Measurements from ENCODE around the gene FRG2.
"Not testable (repeated sequence)": the region's sequence is repeated elsewhere in the genome, so short reads cannot be mapped to it uniquely, and the experiment has no call there.

Gene FRG2

DNA sequence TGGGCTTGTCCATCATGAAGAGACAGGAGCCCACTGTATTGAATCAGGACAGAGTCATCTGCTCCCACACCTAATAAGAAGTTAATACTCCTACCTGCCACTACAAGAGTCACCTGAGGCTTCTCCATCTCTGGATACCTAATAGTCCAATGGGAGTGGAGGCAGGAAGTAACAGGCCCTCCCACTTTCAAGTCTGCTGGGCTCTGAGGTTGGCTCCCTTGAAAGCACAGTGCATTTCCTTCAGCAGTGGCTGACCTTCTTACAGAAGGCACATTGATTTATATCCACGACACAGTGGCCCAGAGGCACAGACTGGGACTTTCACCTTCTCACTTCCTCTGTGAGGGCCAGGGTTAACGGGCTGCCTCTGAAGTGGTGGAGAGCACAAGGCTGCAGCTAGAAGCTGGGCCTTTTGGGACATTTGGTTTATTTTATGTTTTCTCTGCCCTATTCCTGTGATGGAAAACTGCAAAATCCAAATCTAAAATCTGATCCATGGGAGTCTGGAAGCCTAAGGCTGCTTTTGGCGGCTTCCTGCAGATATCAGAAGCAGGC lies 38.1 kb downstream of the FRG2 start:
- no peak for ATAC-seq
- no peak for TF ChIP-seq ZFP30 (CRISPR knock-in tag; IDR thresholded peaks at IDR 0.05)
- no peak for TF ChIP-seq ISL1 (CRISPR knock-in tag; IDR thresholded peaks at IDR 0.05)
- TF ChIP-seq CSDC2 (CRISPR knock-in tag; IDR thresholded peaks at IDR 0.05) = no peak
- TF ChIP-seq, protein P1, sequence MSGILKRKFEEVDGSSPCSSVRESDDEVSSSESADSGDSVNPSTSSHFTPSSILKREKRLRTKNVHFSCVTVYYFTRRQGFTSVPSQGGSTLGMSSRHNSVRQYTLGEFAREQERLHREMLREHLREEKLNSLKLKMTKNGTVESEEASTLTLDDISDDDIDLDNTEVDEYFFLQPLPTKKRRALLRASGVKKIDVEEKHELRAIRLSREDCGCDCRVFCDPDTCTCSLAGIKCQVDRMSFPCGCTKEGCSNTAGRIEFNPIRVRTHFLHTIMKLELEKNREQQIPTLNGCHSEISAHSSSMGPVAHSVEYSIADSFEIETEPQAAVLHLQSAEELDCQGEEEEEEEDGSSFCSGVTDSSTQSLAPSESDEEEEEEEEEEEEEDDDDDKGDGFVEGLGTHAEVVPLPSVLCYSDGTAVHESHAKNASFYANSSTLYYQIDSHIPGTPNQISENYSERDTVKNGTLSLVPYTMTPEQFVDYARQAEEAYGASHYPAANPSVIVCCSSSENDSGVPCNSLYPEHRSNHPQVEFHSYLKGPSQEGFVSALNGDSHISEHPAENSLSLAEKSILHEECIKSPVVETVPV (CRISPR knock-in tag; IDR thresholded peaks at IDR 0.05) = no peak
- TF ChIP-seq RARB (CRISPR knock-in tag; IDR thresholded peaks at IDR 0.05) = no peak
- no peak for TF ChIP-seq BACH2 (CRISPR knock-in tag; IDR thresholded peaks at IDR 0.05; ENCODE audit: borderline replicate concordance)
- no peak for TF ChIP-seq SNAI2 (CRISPR knock-in tag; IDR thresholded peaks at IDR 0.05)
- TF ChIP-seq, protein P2, sequence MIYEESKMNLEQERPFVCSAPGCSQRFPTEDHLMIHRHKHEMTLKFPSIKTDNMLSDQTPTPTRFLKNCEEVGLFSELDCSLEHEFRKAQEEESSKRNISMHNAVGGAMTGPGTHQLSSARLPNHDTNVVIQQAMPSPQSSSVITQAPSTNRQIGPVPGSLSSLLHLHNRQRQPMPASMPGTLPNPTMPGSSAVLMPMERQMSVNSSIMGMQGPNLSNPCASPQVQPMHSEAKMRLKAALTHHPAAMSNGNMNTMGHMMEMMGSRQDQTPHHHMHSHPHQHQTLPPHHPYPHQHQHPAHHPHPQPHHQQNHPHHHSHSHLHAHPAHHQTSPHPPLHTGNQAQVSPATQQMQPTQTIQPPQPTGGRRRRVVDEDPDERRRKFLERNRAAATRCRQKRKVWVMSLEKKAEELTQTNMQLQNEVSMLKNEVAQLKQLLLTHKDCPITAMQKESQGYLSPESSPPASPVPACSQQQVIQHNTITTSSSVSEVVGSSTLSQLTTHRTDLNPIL (CRISPR knock-in tag; IDR thresholded peaks at IDR 0.05; ENCODE audit: low read depth) = no peak
- TF ChIP-seq ZNF70 (CRISPR knock-in tag; IDR thresholded peaks at IDR 0.05) = no peak
- TF ChIP-seq PPARA (CRISPR knock-in tag; IDR thresholded peaks at IDR 0.05; ENCODE audit: borderline replicate concordance) = no peak
- no peak for TF ChIP-seq TCF4 (CRISPR knock-in tag; IDR thresholded peaks at IDR 0.05; ENCODE audit: borderline replicate concordance)
- no peak for TF ChIP-seq TOX (CRISPR knock-in tag; IDR thresholded peaks at IDR 0.05; ENCODE audit: borderline replicate concordance)
- no peak for TF ChIP-seq GLIS3 (CRISPR knock-in tag; IDR thresholded peaks at IDR 0.05)
- TF ChIP-seq, protein P3, sequence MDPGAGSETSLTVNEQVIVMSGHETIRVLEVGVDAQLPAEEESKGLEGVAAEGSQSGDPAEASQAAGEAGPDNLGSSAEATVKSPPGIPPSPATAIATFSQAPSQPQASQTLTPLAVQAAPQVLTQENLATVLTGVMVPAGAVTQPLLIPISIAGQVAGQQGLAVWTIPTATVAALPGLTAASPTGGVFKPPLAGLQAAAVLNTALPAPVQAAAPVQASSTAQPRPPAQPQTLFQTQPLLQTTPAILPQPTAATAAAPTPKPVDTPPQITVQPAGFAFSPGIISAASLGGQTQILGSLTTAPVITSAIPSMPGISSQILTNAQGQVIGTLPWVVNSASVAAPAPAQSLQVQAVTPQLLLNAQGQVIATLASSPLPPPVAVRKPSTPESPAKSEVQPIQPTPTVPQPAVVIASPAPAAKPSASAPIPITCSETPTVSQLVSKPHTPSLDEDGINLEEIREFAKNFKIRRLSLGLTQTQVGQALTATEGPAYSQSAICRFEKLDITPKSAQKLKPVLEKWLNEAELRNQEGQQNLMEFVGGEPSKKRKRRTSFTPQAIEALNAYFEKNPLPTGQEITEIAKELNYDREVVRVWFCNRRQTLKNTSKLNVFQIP (CRISPR knock-in tag; IDR thresholded peaks at IDR 0.05; ENCODE audit: borderline replicate concordance, low read depth) = no peak
- TF ChIP-seq ZNF565 (CRISPR knock-in tag; conservative IDR thresholded peaks at IDR 0.05; ENCODE audit: low read depth) = no peak
- no peak for TF ChIP-seq ARNTL (CRISPR knock-in tag; IDR thresholded peaks at IDR 0.05; ENCODE audit: borderline replicate concordance, low read depth)

DNA sequence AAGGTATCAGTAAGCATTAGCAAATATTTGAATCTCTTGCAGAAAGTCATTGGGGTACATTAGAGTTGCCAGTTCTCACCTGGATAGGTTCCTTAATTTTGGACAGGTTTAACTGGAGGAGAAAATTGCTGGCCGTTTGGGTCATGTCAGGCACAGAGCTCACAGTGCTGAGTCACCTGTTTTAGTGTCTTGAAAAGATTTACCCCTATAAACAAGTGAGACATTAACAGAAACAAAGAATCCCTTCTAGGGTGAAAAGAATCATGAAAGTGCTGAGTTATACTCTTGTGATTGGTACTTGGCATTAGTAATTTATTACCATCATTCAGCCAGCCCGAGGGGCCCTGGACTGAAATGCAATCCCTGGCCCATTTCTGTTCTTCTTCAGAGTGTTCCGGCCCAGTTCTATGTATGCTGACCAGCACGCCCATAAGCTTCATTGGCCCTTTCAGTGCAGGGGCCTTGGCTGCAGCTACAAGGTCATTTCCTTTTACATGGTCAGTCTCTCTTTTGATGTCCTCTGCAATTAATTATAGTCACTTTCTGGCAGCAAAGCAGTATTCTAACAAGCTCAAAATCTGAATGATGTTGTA lies 41.3 kb downstream of the FRG2 start:
- ATAC-seq = not testable (repeated sequence)

DNA sequence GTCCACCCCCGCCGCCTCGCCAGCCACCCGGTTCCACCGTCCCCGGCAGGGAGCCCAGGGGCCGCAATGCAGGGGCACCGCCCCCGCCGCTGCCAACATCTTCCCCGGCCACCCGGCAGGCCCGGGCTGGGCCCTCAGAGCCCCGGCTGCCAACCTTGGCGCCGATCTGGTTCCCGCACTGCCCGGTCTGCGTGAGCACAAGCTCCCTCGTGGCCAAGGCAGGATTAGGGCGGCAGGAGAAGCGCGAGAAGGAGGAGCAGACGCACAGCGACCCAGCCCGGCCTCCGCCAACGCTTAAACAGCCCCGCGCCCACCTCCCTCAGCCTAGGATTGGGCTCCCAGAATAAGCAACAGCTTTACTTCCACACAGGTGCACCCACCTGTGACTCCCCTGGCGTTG lies 42.4 kb downstream of the FRG2 start:
- not testable (repeated sequence) for ATAC-seq

DNA sequence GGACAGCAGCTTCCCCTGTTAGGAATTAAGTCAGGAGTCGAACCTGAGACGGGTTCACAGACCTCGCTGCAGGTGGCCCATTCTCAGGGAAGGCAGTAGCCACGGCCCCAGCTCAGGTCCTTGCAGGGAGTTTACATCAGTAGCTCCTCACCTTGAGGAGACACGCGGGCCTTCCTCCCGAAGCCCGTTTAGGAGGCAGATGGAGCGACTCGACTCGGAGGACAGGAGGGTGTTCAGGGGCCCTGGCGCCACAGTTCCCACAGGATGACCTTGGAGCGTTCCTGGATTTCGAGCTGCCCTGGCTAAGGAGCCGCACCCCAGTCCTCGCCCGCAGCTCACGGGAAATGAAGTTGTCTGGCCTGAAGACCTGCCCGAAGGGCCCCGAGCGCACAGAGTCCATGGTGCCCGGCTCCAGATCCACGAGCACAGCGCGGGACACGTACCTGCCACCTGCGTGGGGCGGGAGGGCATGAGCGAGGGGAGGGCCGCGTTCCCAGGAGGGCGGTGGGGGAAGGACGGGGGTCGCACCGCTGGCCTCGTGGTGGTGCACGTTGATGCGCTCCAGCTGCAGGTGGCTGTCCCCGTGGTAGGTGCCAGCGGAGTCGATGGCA lies 43.0 kb downstream of the FRG2 start:
- not testable (repeated sequence) for ATAC-seq

DNA sequence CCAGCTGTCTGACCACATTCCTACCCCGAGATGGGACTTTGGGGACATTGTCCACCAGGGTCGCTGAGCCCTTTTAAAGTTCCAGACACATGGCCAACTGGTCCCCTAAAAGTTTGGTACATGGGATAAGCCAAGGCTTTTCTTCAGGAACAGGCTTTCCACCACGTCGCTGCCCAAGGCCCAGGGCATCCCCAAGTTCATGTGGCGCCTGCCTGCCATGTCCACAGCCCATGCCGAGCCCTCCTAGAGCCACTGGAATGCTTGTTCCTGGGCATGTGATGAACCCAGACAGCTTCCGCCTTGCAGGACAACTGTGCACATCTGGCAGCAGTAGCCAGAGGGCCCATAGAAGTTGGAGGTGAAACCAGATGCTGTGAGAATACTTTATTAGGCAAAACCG lies 45.1 kb downstream of the FRG2 start:
- ATAC-seq = no peak
- TF ChIP-seq TOX (CRISPR knock-in tag; IDR thresholded peaks at IDR 0.05; ENCODE audit: borderline replicate concordance) = no peak
- TF ChIP-seq, protein P2 (CRISPR knock-in tag; IDR thresholded peaks at IDR 0.05; ENCODE audit: low read depth) = no peak
- no peak for TF ChIP-seq SNAI2 (CRISPR knock-in tag; IDR thresholded peaks at IDR 0.05)
- TF ChIP-seq PPARA (CRISPR knock-in tag; IDR thresholded peaks at IDR 0.05; ENCODE audit: borderline replicate concordance) = no peak
- TF ChIP-seq, protein P1 (CRISPR knock-in tag; IDR thresholded peaks at IDR 0.05) = no peak
- TF ChIP-seq, protein P4, sequence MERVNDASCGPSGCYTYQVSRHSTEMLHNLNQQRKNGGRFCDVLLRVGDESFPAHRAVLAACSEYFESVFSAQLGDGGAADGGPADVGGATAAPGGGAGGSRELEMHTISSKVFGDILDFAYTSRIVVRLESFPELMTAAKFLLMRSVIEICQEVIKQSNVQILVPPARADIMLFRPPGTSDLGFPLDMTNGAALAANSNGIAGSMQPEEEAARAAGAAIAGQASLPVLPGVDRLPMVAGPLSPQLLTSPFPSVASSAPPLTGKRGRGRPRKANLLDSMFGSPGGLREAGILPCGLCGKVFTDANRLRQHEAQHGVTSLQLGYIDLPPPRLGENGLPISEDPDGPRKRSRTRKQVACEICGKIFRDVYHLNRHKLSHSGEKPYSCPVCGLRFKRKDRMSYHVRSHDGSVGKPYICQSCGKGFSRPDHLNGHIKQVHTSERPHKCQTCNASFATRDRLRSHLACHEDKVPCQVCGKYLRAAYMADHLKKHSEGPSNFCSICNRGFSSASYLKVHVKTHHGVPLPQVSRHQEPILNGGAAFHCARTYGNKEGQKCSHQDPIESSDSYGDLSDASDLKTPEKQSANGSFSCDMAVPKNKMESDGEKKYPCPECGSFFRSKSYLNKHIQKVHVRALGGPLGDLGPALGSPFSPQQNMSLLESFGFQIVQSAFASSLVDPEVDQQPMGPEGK (CRISPR knock-in tag; IDR thresholded peaks at IDR 0.05; ENCODE audit: borderline replicate concordance) = no peak
- TF ChIP-seq OSR1 (CRISPR knock-in tag; IDR thresholded peaks at IDR 0.05) = no peak
- TF ChIP-seq ZFP30 (CRISPR knock-in tag; IDR thresholded peaks at IDR 0.05) = no peak
- no peak for TF ChIP-seq ZFP3 (CRISPR knock-in tag; IDR thresholded peaks at IDR 0.05)
- TF ChIP-seq, protein P3 (CRISPR knock-in tag; IDR thresholded peaks at IDR 0.05; ENCODE audit: borderline replicate concordance, low read depth) = no peak
- no peak for TF ChIP-seq ZC3H10 (CRISPR knock-in tag; IDR thresholded peaks at IDR 0.05)
- no peak for TF ChIP-seq ISL1 (CRISPR knock-in tag; IDR thresholded peaks at IDR 0.05)
- no peak for TF ChIP-seq RARB (CRISPR knock-in tag; IDR thresholded peaks at IDR 0.05)
- no peak for TF ChIP-seq ZNF70 (CRISPR knock-in tag; IDR thresholded peaks at IDR 0.05)
- no peak for TF ChIP-seq ARNTL (CRISPR knock-in tag; IDR thresholded peaks at IDR 0.05; ENCODE audit: borderline replicate concordance, low read depth)

All from SK-N-SH treated with all-trans-retinoic acid at 6 μM for 48 hours (cell line).